Ectodermal cell (in vitro differentiated cells): ENCODE results near the gene THOC3.
"Not testable (repeated sequence)": the region's sequence is repeated elsewhere in the genome, so short reads cannot be mapped to it uniquely, and the experiment has no call there.

Experiments used
- H3K27ac ChIP-seq: 2 replicates; pipeline ENCODE4 v1.7.0; 2013; ENCODE audit warnings: mild to moderate bottlenecking, low read depth, low read length; ENCODE audit not compliant: insufficient read depth, poor library complexity, severe bottlenecking
- H3K27me3 ChIP-seq: 2 replicates; pipeline ENCODE4 v1.7.0; 2013; ENCODE audit warnings: mild to moderate bottlenecking, low read length; ENCODE audit not compliant: insufficient read depth, control insufficient read depth, poor library complexity, severe bottlenecking
- H3K36me3 ChIP-seq: one replicate; pipeline ENCODE4 v1.7.0; 2013; ENCODE audit warnings: low read length; ENCODE audit not compliant: control insufficient read depth, insufficient read depth
- H3K4me1 ChIP-seq: one replicate; pipeline ENCODE4 v1.7.0; 2013; ENCODE audit warnings: low read length; ENCODE audit not compliant: control insufficient read depth, insufficient read depth
- H3K4me3 ChIP-seq: 2 replicates; pipeline ENCODE4 v1.7.0; 2013; ENCODE audit warnings: low read depth, low read length, control low read depth; ENCODE audit not compliant: insufficient read depth
- H3K9me3 ChIP-seq: 2 replicates; pipeline ENCODE4 v1.7.0; 2013; ENCODE audit warnings: mild to moderate bottlenecking, low read length, moderate library complexity; ENCODE audit not compliant: control insufficient read depth
- WGBS, 2 experiments: methylation state at CpG; one replicate each; pipeline ENCODE4 v1.1.7; 2013; ENCODE audit warnings: missing lambda C conversion rate in 2 of 2; 5-methylcytosine and 5-hydroxymethylcytosine counted together

THOC3 gene

GRCh38 chr5:175913835-175914672, 54.1 kb downstream of the THOC3 start:
- not testable (repeated sequence) for H3K4me1 ChIP-seq, H3K4me3 ChIP-seq, H3K27me3 ChIP-seq, H3K36me3 ChIP-seq, H3K27ac ChIP-seq, H3K9me3 ChIP-seq
- 86 to 89% methylated on average over 5 to 7 of the region's 20 CpGs for WGBS, 2 experiments

- not testable (repeated sequence) for H3K4me3 ChIP-seq, H3K9me3 ChIP-seq, H3K4me1 ChIP-seq, H3K36me3 ChIP-seq, H3K27ac ChIP-seq, H3K27me3 ChIP-seq
- WGBS, 2 experiments = 74 to 83% methylated on average over 11 of the region's 12 CpGs
Measured at GRCh38 chr5:175910072-175910471, 58.0 kb downstream of the THOC3 start.
